ENCODE data around the gene IL17B. TPM values are rescaled to one million over a fixed set of nuclear protein-coding genes. Genes with fewer than 3 reads are reported as not detected.

Gene IL17B
- total and polyA plus RNA-seq, 7 donors: 0.08 to 0.58 (median 0.42) TPM; not detected in 4

GRCh38 chr5:149381261-149381985, 2.3 kb upstream of the IL17B start:
- 61 to 64% (median 61%) methylated on average over 8 of the region's 8 CpGs for WGBS, 3 donors
- peak in 1 of 4 donors; percentile 4 for ATAC-seq
- Histone ChIP-seq H3K4me1 (peaks cover 21% of the 10 kb centered on the region), H3K27me3 (ENCODE audit: insufficient read depth in 3 of 3, low read length in 2 of 3) (no peaks in the 10 kb centered on the region), H3K9me3 (no peaks in the 10 kb centered on the region), H3K36me3 (ENCODE audit: insufficient read depth in 1 of 2, low read depth in 1 of 2) (no peaks in the 10 kb centered on the region), H3K4me3 (peak overlapping the region; percentile 16), H3K27ac (peak overlapping the region; percentile 38)
- intact Hi-C loops (cut with DNase I): loop anchor here in 1 of 2 donors (5.0 kb wide), 1 partner anchor 181 kb away; no protein-coding TSS in a partner anchor
- TF ChIP-seq, protein P1, sequence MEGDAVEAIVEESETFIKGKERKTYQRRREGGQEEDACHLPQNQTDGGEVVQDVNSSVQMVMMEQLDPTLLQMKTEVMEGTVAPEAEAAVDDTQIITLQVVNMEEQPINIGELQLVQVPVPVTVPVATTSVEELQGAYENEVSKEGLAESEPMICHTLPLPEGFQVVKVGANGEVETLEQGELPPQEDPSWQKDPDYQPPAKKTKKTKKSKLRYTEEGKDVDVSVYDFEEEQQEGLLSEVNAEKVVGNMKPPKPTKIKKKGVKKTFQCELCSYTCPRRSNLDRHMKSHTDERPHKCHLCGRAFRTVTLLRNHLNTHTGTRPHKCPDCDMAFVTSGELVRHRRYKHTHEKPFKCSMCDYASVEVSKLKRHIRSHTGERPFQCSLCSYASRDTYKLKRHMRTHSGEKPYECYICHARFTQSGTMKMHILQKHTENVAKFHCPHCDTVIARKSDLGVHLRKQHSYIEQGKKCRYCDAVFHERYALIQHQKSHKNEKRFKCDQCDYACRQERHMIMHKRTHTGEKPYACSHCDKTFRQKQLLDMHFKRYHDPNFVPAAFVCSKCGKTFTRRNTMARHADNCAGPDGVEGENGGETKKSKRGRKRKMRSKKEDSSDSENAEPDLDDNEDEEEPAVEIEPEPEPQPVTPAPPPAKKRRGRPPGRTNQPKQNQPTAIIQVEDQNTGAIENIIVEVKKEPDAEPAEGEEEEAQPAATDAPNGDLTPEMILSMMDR (IDR thresholded peaks at IDR 0.05): no peak
- DNase-seq: no peak

GRCh38 chr5:149380466-149381121, 1.5 kb upstream of the IL17B start:
- no peaks in the 10 kb centered on the region for H3K9me3 ChIP-seq
- TF ChIP-seq, protein P1 (IDR thresholded peaks at IDR 0.05): no peak
- 76 to 83% (median 81%) methylated on average over 15 to 16 of the region's 16 CpGs for WGBS, 3 donors
- H3K27me3 ChIP-seq (ENCODE audit: insufficient read depth in 3 of 3, low read length in 2 of 3): no peaks in the 10 kb centered on the region
- intact Hi-C loops (cut with DNase I): loop anchor here in 1 of 2 donors (5.0 kb wide), 1 partner anchor 182 kb away; no protein-coding TSS in a partner anchor
- H3K4me3 ChIP-seq: no peak overlapping the region
- H3K36me3 ChIP-seq (ENCODE audit: insufficient read depth in 1 of 2, low read depth in 1 of 2): no peaks in the 10 kb centered on the region
- peaks cover 21% of the 10 kb centered on the region for H3K4me1 ChIP-seq
- no peak for DNase-seq
- peak overlapping the region; percentile 50 for H3K27ac ChIP-seq
- ATAC-seq: no peak

DNA sequence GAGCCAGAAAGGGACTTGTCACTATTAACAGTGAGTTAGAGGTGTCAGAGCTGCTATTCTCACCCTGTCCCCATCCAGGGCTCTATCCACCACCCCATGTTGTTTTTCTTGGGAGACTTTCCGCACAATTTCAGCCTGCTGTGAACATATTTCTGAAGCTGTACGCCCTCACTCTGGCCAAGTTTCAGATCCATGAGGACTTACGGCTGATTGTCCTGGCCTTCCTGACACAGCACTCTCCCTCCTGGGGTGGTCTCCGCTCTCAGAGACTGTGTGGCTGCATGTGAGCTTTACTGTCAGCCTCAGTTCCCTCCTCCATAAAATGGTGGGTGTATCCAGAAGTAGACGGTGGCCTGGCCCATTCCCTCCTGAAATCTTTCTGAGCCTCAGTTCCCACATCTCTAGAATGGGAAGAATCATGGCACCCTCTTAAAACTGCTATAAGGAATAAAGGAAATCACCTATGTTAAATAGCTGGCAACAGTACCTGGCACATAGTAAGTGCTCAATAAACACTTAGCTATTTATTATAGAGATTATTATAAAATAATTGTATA, 804 bp upstream of the IL17B start:
- no peak for ATAC-seq
- Histone ChIP-seq H3K27ac (peak overlapping the region; percentile 23), H3K27me3 (ENCODE audit: insufficient read depth in 3 of 3, low read length in 2 of 3) (no peaks in the 10 kb centered on the region), H3K9me3 (no peaks in the 10 kb centered on the region), H3K4me3 (no peak overlapping the region), H3K4me1 (peaks cover 21% of the 10 kb centered on the region), H3K36me3 (ENCODE audit: insufficient read depth in 1 of 2, low read depth in 1 of 2) (no peaks in the 10 kb centered on the region)
- WGBS, 3 donors: 88 to 92% (median 89%) methylated on average over 5 of the region's 5 CpGs
- no peak for DNase-seq
- intact Hi-C loops (cut with DNase I): loop anchor here in 1 of 2 donors (5.0 kb wide), 1 partner anchor 182 kb away; no protein-coding TSS in a partner anchor
- TF ChIP-seq, protein P1 (IDR thresholded peaks at IDR 0.05): no peak

- TF ChIP-seq, protein P1 (IDR thresholded peaks at IDR 0.05): no peak
- Histone ChIP-seq H3K4me3 (no peak overlapping the region), H3K27me3 (ENCODE audit: insufficient read depth in 3 of 3, low read length in 2 of 3) (no peaks in the 10 kb centered on the region), H3K4me1 (peaks cover 13% of the 10 kb centered on the region), H3K36me3 (ENCODE audit: insufficient read depth in 1 of 2, low read depth in 1 of 2) (no peaks in the 10 kb centered on the region), H3K9me3 (no peaks in the 10 kb centered on the region), H3K27ac (no peak overlapping the region)
- DNase-seq (no peak), ATAC-seq (no peak)
- intact Hi-C loops (cut with DNase I): no loop called here
- WGBS, 3 donors: 53 to 69% (median 56%) methylated on average over 5 of the region's 5 CpGs
Measured at GRCh38 chr5:149378241-149378820, 761 bp downstream of the IL17B start.

Data from psoas muscle (tissue), 8 donors.